GM18526 (cell line): ENCODE measurements around the gene GZMA.

Source experiments
- POLR2A ChIP-seq: IDR thresholded peaks from 3 replicates; pipeline ENCODE4 v1.6.1; 2011; ENCODE audit not compliant: insufficient read length; ENCODE audit errors: extremely low read depth

Gene GZMA

DNA sequence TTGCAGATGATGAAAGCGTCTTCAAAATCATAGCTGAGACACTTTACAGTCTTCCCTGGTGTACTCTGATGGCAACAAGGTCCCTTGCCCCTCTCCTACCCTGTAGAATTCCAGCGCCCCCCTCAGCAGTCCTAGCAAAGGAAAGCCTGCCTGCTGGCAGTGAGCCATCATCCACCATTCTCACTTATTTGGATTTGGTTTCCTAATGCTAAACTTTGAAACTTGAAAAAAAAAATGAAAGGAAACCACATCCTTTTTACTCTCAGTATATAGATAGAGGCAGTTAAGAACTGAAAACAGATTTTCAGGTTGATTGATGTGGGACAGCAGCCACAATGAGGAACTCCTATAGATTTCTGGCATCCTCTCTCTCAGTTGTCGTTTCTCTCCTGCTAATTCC lies at the start of gene GZMA:
Gene GZMA, plus strand, starts transcription at position 299 of the 400 bp plus-strand sequence. Its CDS starts 37 bp downstream, at position 336.
- no peak for TF ChIP-seq POLR2A

DNA sequence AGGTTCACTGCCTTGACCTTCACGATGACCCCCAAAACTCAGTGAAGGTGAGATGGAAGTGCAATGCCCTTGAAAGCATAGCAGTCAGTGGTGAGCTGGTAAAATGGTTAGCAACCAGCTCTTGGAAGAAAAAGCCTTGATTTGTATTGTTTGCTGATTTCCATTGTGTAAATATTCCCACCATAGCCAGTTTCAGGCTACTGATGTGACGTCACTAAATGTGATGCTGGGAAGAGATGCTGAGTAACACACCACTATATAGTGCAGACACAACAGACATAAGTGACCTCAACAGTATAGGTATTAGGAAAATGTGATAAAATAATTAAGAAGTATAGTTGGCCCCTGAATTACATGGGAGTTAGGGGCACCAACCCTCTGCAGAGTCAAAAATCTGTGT lies 47.3 kb upstream of the GZMA start:
- TF ChIP-seq POLR2A = no peak

DNA sequence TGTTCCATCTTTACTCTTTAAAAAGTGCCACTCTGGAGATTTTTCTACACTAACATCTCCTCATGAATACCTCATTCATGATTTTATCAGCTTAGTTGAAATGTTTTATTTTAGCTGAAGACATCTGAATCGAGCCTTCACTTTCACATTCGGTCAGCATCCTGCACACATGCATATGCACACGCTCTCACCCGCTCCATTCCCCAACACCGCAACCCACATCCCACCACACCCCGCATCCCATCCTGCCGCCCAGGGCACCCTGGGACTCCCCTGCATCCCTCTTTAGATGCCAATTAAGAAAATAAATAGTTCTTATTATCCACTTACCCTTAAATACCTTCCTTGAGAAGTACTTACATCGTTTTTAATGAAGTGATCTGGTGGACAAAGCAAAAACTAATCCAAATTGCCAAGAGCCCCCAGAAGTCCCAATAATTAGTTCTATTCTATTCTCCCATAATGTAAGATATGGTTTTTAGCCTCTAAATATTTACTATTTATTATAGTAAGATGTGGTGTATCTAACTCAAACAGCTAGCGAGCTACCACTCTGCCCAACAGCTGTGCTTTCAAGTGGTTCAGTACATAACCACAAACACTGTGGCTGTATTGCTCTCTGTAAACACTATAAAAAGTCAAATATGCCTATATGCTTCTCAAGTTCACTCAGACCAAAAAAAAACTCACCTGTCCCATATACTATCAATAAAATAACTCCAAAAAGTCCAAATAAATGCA lies 40.2 kb upstream of the GZMA start:
- no peak for TF ChIP-seq POLR2A

DNA sequence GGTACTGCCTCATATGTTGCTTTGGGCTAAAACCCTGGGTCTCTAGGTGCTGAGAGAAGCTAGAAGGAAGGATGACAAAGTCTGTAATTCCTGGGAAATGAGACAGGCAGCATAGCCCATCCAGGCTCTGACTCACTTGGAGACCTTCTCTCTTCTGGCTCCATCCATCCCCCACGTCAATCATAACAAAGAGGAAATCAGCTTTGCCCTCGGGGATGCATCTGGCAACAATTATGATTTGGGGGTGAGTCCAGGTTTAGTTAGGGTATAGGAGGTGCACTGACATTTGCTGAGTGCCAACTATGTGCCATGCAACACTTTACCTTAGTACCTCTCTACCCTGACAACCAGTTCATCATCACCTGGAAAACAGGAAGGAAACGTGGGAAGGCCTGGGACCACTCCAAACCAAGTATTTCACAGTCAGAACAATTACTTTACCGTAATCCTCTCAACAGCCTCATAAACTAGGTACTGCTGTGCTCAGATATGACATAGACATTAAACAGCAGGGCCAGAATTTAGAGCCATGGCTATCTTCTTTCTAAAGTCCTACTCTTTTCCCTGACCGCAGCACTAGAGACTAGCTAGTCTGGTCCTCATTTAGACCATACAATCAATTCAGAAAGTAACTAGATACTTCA lies 39.1 kb upstream of the GZMA start:
- TF ChIP-seq POLR2A = no peak

DNA sequence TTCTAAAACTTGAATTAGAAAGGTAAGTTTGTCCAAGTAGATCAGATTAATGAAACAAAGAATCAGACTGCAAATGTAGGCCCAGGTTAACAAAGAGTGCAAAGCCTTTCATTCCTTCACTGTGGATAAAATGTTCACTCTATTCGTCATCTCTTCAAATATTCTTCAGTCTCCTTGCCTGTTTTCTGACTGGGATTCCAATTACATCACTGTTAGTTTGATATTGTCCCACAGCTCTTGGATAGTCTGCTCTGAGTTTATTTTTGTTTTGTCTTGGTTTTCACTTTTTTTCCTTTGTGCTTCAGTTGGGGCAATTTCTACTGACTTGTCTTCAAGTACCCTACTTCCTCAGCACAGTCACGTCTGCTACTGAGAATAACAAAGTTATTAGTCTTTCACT lies 38.5 kb upstream of the GZMA start:
- TF ChIP-seq POLR2A = no peak

DNA sequence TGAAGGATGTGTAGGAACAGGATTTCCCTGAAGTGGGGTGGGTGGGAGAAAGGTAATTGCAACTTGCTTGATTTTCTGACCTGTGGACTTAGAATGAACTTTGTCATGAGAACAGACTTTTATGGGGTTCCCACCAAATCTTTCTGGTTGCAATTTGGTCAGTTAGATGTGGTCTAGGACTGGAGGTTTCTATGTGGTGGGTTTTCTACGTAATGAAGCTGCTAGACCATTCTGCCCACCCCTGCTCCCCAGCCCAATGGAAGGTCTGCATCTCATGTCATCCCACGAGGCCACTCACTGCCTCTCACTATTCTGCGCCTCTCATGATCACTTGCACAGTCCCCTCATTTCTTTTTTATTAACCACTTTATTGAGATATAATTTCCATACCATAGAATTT lies 37.9 kb upstream of the GZMA start:
- no peak for TF ChIP-seq POLR2A

DNA sequence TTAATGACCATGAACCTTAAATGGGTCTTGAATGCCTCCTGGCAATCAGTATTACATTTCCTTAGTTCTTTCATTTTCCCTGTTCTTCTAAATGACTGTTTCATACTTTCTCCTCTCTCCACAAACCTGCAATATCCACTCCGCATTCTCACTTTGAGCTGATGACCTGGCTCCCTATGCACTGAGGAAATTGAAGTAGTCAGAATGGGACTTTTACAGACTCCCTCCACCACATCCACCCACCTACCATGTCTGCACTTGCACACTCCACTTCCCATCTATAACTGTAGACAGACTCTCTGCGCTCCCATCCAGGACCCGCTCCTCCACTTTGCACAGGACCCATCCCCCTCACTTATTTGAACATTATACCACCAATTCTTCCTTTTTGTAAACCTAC lies 36.2 kb upstream of the GZMA start:
- no peak for TF ChIP-seq POLR2A

DNA sequence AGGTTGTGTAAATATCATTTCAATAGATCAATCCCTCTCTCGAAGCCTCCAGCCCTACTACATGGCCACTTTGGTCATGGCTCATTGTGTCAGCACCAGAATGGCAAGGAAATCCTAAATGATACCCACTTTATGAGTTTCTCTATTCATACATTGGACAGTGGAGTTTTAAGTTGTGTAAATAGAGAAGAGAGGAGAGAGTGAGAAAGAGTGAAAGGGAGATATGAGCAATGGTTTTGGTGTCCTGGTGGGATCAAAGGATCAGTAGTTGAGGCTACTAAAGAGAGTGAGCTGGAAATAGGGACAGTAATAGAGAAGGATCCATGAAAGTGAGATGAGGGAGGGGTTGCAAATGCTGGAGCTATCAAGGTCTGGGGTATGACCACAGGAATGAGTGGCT lies 31.5 kb upstream of the GZMA start:
- no peak for TF ChIP-seq POLR2A

DNA sequence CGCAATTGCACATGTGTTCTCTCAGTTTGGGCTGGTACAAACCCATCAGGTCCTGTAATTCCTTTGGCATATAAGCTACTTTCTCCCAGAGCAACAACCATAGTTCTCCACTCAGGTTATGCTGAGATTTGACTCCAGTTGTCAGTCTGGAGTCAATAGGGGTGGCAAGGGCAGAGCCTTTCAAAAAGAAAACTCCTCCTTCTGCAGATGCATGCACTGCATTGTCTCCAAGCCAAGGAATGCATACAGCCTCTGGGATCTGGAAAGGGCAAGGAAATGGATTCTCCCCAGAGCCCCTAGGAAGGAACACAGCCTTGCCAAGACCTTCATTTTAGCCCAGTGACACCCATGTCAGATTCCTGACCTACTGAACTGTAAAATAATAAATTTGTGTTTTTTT lies 31.0 kb upstream of the GZMA start:
- TF ChIP-seq POLR2A = no peak

DNA sequence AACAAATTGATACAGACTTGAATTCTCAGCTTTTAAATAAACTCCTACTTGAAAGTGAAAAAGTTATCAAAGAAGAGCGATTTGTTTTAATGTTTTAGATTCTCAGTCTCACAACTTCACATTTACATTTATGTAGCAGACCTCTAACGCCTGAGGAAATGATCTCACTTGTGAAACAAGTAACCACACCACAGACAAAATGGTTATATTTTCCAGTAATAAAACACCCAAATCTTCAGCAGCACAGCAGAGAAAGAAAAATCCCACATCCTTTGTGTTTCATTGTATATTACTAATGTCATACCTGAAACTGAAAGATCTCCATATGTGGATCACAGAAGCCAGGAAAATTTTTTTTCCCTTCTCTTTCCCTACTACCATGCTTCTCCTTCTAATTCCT lies 29.8 kb upstream of the GZMA start:
- no peak for TF ChIP-seq POLR2A

DNA sequence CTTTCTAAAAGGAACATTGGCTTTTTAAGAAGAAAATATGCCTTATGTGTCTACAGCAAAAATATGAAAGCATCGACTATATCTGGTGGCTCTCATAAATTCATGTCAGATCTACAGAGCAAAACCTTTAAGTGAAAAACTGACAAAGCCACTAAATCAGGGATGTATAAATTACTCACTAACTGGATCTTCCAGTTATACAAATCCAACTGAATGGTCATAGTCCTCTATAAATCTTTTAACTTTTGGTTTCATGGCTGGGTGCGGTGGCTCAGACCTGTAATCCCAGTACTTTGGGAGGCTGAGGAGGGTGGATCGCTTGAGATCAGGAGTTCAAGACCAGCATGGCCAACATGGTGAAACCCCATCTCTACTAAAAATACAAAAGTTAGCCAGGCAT lies 29.2 kb upstream of the GZMA start:
- no peak for TF ChIP-seq POLR2A

DNA sequence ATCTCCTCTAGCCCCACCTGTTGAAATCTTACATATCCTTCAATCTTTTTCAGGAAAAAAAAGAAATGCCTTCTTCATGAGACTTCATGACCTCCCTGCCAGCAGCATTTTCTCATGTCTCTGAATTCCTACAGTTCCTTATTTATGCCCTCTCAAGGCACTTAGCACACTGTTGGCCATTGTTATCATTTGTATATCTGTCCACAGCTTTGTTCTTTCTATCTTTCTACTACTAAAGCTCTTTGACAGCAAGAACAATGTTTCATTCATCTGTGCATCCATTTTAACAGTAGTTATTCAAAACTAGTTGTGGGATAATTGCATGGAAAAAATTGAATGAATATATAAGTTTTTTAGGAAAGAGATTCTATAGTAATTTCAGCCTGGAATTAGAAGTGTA lies 20.9 kb upstream of the GZMA start:
- no peak for TF ChIP-seq POLR2A

DNA sequence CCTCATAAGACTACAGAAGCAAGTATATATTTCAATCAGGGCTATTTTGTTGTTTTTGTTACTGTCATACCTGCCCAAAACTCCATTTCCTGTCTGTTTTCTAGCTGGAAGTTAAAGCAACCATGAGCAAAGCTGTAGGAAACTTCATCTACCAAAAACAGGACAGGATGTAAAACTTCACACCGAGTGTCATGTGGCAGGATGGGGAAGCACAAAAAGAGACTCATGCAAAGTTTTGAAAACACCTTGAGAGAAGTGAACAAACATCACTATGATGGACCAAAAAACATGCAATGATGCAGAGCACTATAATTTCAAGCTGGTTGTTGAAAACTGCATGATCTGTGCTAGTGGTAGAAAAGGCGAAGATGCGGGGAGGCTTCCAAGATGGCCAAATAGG lies 6.3 kb upstream of the GZMA start:
- no peak for TF ChIP-seq POLR2A

DNA sequence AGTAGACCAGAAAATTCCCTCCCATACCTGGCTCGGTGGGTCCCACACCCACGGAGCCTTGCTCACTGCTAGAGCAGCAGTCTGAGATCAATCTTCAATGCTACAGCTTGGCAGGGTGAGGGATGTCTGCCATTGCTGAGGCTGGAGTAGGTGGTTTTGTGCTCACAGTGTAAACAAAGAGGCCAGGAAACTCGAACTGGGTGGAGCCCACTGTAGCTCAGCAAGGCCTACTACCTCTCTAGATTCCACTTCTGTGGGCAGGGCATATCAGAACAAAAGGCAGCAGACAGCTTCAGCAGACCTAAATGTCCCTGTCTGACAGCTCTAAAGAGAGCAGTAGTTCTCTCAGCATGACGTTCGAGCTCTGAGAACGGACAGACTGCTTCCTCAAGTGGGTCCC lies 5.6 kb upstream of the GZMA start:
- TF ChIP-seq POLR2A = no peak

DNA sequence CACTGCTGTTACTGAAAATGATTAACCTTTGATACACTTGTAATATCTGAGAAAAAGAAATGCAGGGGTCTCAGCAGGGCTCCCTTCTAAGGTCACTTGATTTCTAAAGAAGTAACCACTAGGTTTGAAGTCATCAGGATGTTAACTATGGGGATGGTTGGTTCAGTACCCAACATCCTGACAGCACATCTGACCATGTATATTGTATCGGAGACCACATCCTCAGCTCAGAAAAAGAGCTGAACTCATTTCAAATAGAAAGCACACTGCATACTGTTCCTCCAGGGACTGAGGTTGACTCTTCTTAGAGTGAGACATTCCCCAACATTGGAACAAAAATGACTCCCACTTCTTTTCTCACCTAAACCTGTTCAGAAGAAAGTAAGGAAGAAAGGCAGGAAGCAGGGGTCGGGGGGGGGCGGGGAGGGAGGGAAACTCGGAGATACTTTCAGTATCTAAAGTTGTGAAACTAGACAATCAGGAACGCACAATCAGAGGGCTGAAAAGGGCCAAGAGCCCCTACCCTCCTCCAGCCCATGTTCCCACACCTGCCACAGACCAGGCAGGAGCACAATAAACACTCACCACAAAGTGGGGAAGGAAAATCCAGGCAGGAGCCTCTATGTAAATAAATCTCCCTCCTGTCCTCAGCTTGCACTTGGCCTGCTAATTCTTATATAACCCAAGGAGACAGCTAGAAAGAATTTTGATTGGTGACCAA lies 730 bp upstream of the GZMA start:
- no peak for TF ChIP-seq POLR2A

DNA sequence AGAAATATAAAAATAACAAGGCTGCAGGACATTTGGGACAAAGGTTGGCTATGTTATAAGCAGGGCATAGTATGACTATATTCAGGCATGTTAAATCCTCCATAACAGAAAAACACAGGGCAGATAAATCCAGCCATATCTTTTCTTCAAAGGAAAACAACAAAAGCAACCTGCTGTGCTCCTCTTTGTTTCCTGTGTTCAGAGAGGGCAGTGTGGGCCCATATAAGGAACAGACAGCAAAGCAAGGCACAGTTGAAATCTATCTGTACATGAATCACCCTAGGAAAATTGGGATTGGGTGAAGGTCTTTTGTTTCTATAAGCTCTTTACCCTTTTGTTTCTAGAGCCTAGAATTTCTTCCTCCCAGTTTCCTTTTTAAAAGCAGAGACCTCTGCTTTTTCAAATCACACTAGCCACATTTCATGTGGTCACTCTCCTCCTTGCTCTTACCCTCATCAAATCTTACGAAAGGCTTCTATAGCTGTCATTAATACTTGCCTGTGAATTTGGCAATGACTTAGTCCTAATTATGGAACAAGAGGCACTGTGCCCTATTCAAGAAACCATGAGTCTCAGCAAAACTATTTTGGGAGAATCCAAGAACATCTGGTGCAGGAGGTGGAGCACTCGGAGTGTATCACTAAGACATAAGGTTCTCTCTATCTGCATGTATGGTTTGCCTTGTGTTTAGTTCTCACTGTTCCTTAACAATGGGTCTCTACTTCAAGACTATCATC lies 1.8 kb downstream of the GZMA start:
- TF ChIP-seq POLR2A = no peak
